Activated naive CD8-positive, alpha-beta T cell treated with anti-CD3 and anti-CD28 coated beads, Interleukin-2, amount 50 U/mL, for 16 hours (primary cell): ENCODE results near the gene HCRTR1.

ENCODE experiments used
- DNase-seq: peaks from one replicate; pipeline ENCODE4 v3.0.0-alpha.2; 2020; ENCODE audit warnings: low read depth, low spot score

HCRTR1 gene

DNA sequence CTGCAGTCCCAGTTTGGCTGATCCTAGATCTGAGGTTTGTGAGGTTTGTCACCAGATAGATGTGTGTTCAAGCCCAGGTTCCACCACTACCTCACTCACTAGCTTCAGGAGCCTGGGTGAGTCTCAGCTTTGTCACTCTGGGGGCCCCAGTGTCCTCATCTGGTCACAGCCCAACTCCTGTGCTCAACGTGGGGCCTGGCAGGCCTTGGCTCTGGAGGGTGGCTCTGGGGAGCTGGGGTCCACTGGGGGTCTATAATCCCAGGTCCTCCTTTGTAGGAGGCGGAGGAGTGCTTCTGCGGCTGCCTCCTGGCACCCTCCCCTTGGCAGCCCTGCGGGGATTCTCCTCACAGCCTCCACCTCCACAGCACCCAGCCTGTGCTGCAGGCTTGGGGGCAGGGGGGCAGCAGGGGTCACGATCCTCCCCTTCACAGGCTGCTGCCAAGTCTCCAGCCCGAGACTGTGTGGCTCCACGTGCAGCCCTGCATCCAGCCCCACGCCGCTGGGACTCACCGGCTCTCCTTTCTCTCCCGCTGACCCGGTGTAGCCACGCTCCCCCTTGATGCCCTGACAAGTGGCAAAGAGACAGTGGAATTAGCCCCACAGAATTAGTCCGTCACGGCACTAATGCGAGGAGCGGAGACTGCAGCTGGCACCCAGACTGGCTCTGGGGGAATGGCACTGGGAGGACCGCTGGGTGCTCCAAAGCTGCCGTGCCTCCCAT, 49.7 kb downstream of the HCRTR1 start:
- DNase-seq = no peak

- no peak for DNase-seq
These were observed 50.9 kb downstream of the HCRTR1 start for GRCh38 chr1:31668303-31668883.

DNA sequence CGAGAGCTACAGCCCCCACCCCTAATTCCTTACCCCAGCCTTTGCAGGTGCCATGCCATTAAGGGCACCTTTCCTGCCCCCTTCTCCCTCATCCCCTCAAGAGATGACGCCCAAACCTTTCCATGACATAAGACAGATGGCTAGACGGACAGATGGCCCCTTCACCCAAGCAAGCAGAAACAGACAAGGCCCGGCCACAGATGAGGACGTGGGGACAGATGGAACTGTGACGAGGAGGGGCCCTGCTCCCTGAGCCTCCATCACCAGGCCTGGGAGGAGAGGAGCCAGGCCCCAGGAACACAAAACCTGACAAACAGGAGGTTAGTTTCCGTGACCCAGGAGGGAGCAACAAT, 51.9 kb downstream of the HCRTR1 start:
- DNase-seq = no peak

DNA sequence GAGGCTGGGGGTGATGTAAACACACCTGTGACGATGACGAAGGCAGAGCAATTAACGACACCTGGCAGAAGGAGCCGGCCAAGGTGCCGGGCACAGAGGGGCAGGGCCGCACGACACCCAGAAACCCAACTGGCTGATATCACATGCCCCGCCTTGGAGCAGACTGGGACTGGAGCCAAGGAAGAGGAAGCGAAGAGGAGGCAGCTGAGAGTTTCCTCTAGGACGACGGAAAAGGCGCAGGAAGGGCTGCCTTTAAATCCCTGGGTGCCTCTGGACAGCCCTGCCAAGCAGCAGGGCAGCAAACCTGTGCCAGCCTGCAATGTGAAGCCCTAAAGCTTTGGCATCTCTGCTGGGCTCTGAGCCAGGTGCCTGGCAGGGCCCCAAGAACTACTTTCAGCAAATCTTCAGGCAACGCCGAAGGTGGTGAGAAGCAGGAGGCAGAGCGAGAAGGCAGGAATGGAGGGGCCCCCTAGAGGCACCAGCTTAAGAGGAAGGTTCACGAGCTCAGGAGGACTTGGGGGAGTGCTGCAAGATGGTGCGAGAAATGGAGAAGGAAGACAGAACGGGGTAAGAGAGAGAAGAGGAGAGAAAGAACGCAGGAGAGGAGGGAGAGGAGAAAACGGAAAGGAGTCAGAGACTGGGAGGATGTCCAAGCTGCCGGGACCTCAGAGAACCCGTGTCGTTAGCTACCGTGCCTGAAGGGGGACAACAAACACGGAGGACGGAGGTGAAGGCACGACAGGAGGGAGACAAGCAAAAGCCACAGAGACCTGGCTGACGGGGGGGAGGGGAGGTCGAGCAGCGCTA, 52.5 kb downstream of the HCRTR1 start:
- no peak for DNase-seq

GRCh38 chr1:31670593-31670964, 53.1 kb downstream of the HCRTR1 start:
- no peak for DNase-seq

DNA sequence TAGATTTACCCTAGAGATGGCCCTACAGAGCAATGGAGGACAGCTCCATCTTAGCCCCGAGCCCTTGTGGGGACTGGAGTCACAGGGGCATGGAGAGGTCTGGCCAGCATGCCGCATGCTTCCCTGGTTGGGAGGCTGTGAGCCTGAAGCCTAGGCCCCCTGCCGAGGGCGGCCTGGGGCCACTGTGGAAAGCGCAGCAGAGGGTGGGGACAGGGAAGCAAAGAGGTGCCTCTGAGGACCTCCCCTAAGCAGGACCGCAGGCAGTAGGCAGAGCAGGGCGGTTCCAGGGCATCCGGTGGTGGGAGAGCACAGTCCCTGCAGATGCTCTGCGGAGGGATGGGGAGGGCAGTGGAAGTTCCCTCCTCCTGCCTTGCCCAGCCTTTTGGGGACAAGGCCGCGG, 53.7 kb downstream of the HCRTR1 start:
- DNase-seq = no peak

GRCh38 chr1:31671561-31672201, 54.2 kb downstream of the HCRTR1 start:
- DNase-seq = no peak

- no peak for DNase-seq
These were observed 55.5 kb downstream of the HCRTR1 start for GRCh38 chr1:31672986-31673385.

DNA sequence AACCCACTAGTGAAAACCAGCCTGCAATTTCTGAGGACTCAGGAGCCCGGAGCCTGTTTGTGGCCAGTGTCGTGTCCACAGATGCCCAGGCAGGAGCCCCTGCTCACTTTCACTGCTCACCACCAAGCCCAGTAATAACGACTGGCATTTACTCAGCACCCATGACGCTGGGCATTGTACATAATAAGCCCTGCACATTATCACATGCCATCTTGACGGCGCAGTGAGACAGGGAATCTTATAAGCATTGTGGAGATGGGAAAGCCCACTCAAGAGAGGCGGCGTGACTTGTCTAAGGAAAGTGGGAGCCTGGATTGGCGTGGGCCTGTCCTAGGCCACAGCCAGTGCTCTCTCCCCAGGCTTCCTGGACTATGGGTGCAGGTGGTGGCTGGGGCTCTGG, 55.9 kb downstream of the HCRTR1 start:
- no peak for DNase-seq

DNA sequence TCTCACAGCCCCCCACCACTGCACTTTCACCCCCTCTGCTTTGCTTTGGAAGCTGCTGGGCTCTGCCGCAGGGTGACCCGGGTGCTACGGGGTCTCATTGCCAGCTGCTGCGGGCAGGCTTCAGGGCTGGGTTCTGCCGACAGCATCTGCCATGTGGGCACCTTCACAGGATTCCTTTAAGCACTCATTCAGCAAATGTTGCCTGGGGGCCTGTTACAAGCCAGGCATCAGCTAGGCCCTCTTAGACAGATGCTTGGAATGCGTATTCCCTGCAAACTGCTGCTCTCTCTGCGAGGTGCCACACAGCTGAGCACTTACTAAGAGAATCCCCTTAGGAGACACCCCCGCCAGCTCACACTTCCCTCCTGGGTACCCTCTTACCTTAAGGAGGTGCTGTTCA, 57.1 kb downstream of the HCRTR1 start:
- no peak for DNase-seq

GRCh38 chr1:31675161-31675560, 57.7 kb downstream of the HCRTR1 start:
- DNase-seq = no peak

DNA sequence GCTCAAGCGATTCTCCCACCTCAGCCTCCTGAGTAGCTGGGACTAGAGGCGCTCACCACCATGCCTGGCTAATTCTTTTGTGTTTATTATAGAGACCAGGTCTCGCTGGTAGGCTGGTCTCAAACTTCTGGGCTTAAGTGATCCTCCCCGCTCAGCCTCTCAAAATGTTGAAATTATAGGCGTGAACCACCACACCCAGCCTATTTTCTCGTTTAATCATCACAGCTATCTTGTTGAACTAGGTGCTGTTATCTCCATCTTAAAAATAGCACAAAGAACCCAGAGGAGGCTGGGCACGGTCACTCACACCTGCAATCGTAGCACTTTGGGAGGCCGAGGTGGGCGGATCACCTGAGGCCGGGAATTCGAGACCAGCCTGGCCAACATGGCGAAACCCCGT, 58.3 kb downstream of the HCRTR1 start:
- no peak for DNase-seq
